OCI-LY1 (cell line): ENCODE measurements around the gene SAFB.

Experiments
- H2AFZ ChIP-seq: fragments of 200-600 bp; sonication (generic), shearing (Covaris generic); 2 replicates; pipeline ENCODE4 v1.6.0; 2014; ENCODE audit warnings: antibody characterized with exemption, mild to moderate bottlenecking, low read length
- H3F3A ChIP-seq: fragments of 200-600 bp; sonication (generic), shearing (Covaris generic); 2 replicates; pipeline ENCODE4 v1.6.0; 2014; ENCODE audit warnings: mild to moderate bottlenecking, antibody characterized with exemption, low read length, moderate library complexity; ENCODE audit not compliant: insufficient read depth
- H3K27ac ChIP-seq: fragments of 200-600 bp; sonication (generic); 2 replicates; pipeline ENCODE4 v1.5.1; 2014; ENCODE audit warnings: low read length, mixed run types, mild to moderate bottlenecking, low read depth; ENCODE audit not compliant: poor library complexity, severe bottlenecking
- H3K27me3 ChIP-seq: fragments of 200-600 bp; sonication (generic); 2 replicates; pipeline ENCODE4 v1.6.0; 2014; ENCODE audit warnings: antibody characterized with exemption, mild to moderate bottlenecking, low read length, moderate library complexity; ENCODE audit not compliant: insufficient read depth
- H3K36me3 ChIP-seq: fragments of 200-600 bp; sonication (generic); 2 replicates; pipeline ENCODE4 v1.6.1; 2014; ENCODE audit warnings: mild to moderate bottlenecking, antibody characterized with exemption, low read length, moderate library complexity, mixed read lengths; ENCODE audit not compliant: insufficient read depth
- H3K4me1 ChIP-seq: fragments of 200-600 bp; sonication (generic); 2 replicates; pipeline ENCODE4 v1.5.1; 2014; ENCODE audit warnings: mild to moderate bottlenecking, low read length, moderate library complexity; ENCODE audit not compliant: insufficient read depth, severe bottlenecking
- H3K4me2 ChIP-seq: fragments of 200-600 bp; sonication (generic), shearing (Covaris generic); 2 replicates; pipeline ENCODE4 v1.6.1; 2014; ENCODE audit warnings: low read length
- H3K4me3 ChIP-seq: fragments of 200-600 bp; sonication (generic); 2 replicates; pipeline ENCODE4 v1.5.1; 2014; ENCODE audit warnings: low read length, low read depth, mild to moderate bottlenecking, mixed read lengths; ENCODE audit not compliant: poor library complexity, severe bottlenecking
- H3K79me2 ChIP-seq: fragments of 200-600 bp; shearing (Covaris generic); 2 replicates; pipeline ENCODE4 v1.6.1; 2016; ENCODE audit warnings: mixed run types, low read length, mixed read lengths; ENCODE audit not compliant: insufficient read depth
- H3K9ac ChIP-seq: fragments of 200-600 bp; sonication (generic), shearing (Covaris generic); 2 replicates; pipeline ENCODE4 v1.6.1; 2014; ENCODE audit warnings: mild to moderate bottlenecking, low read length, mixed read lengths
- H3K9me2 ChIP-seq: fragments of 200-600 bp; sonication (generic), shearing (Covaris generic); 2 replicates; pipeline ENCODE4 v1.6.1; 2014; ENCODE audit warnings: low read depth, mild to moderate bottlenecking, low read length, mixed read lengths
- H3K9me3 ChIP-seq: fragments of 200-600 bp; shearing (Covaris generic); 2 replicates; pipeline ENCODE4 v1.6.1; 2014; ENCODE audit warnings: low read length, mixed read lengths
- H4K20me1 ChIP-seq: fragments of 200-600 bp; sonication (generic), shearing (Covaris generic); 2 replicates; pipeline ENCODE4 v1.6.0; 2016; ENCODE audit warnings: mild to moderate bottlenecking, low read length; ENCODE audit not compliant: insufficient read depth
- CTCF ChIP-seq: fragments of 200-600 bp; sonication (generic), shearing (Covaris generic); IDR thresholded peaks from 2 replicates; pipeline ENCODE4 v1.5.1; 2017; ENCODE audit warnings: mild to moderate bottlenecking, antibody characterized with exemption, low read length, moderate library complexity, mixed read lengths
- EZH2 ChIP-seq: fragments of 200-600 bp; sonication (generic), shearing (Covaris generic); IDR thresholded peaks from 2 replicates; pipeline ENCODE4 v1.8.0; 2017; ENCODE audit warnings: borderline replicate concordance, mixed run types, mild to moderate bottlenecking, antibody characterized with exemption, low read length, moderate library complexity, mixed read lengths

The SAFB gene

GRCh38 chr19:5652261-5652660 lies 29.4 kb downstream of the SAFB start:
- TF ChIP-seq CTCF (no peak), EZH2 (no peak)
- H3K79me2 ChIP-seq: no peaks in the 10 kb centered on the region
- H4K20me1 ChIP-seq: no peaks in the 10 kb centered on the region
- no peaks in the 10 kb centered on the region for H3K27me3 ChIP-seq
- no peaks in the 10 kb centered on the region for H3K4me1 ChIP-seq
- peaks cover 91% of the 10 kb centered on the region for H3K36me3 ChIP-seq
- H3K4me3 ChIP-seq: no peak overlapping the region
- no peak overlapping the region for H3K4me2 ChIP-seq
- H3K9me2 ChIP-seq: no peaks in the 10 kb centered on the region
- H3F3A ChIP-seq: no peaks in the 10 kb centered on the region
- H3K9me3 ChIP-seq: no peaks in the 10 kb centered on the region
- no peak overlapping the region for H3K27ac ChIP-seq
- no peak overlapping the region for H3K9ac ChIP-seq
- no peak overlapping the region for H2AFZ ChIP-seq

- Histone ChIP-seq H3K9ac (no peak overlapping the region), H3K27ac (no peak overlapping the region), H4K20me1 (no peaks in the 10 kb centered on the region), H2AFZ (no peak overlapping the region), H3K4me3 (no peak overlapping the region), H3K9me2 (no peaks in the 10 kb centered on the region), H3K27me3 (no peaks in the 10 kb centered on the region), H3K4me1 (no peaks in the 10 kb centered on the region), H3K9me3 (no peaks in the 10 kb centered on the region), H3K79me2 (no peaks in the 10 kb centered on the region), H3K36me3 (peaks cover 96% of the 10 kb centered on the region), H3F3A (no peaks in the 10 kb centered on the region), H3K4me2 (no peak overlapping the region)
- TF ChIP-seq EZH2: no peak
- no peak for TF ChIP-seq CTCF
These were observed 32.0 kb downstream of the SAFB start for GRCh38 chr19:5654931-5655330.

- no peak for TF ChIP-seq CTCF
- TF ChIP-seq EZH2: no peak
- H3K4me2 ChIP-seq: no peak overlapping the region
- H4K20me1 ChIP-seq: no peaks in the 10 kb centered on the region
- H3K27me3 ChIP-seq: no peaks in the 10 kb centered on the region
- no peaks in the 10 kb centered on the region for H3K4me1 ChIP-seq
- no peaks in the 10 kb centered on the region for H3K79me2 ChIP-seq
- H3F3A ChIP-seq: no peaks in the 10 kb centered on the region
- no peaks in the 10 kb centered on the region for H3K9me3 ChIP-seq
- no peak overlapping the region for H3K27ac ChIP-seq
- H2AFZ ChIP-seq: no peak overlapping the region
- no peak overlapping the region for H3K4me3 ChIP-seq
- no peaks in the 10 kb centered on the region for H3K9me2 ChIP-seq
- H3K36me3 ChIP-seq: peaks cover 96% of the 10 kb centered on the region
- H3K9ac ChIP-seq: no peak overlapping the region
These were observed 32.5 kb downstream of the SAFB start for GRCh38 chr19:5655412-5655811.
